Heart right ventricle (tissue), 16 donors: ENCODE measurements around the gene PRM1. TPM values are rescaled to one million over a fixed set of nuclear protein-coding genes. Genes with fewer than 3 reads are reported as not detected.

Source experiments
- ATAC-seq, 8 donors: fragments of 200-7000 bp; cut with Tn5 transposase; one replicate each; pipeline ENCODE4 v1.9.1; 2020; ENCODE audit warnings: mild to moderate bottlenecking in 8 of 8, moderate library complexity in 8 of 8, moderate number of reproducible peaks in 1 of 8
- DNase-seq, 2 donors: peaks; one replicate each; pipeline ENCODE4 v3.0.0-alpha.2; 2020
- H3K27ac ChIP-seq, 10 donors: fragments of 200-600 bp; sonication (generic) in 2 of 10; one replicate each; pipeline versions ENCODE4 v1.5.0 to v1.8.0; 2020 to 2022; ENCODE audit warnings: mild to moderate bottlenecking in 3 of 10
- H3K27me3 ChIP-seq, 7 donors: fragments of 200-600 bp; one replicate each; pipeline ENCODE4 v1.8.0; 2021 to 2022; ENCODE audit warnings: mild to moderate bottlenecking in 2 of 7
- H3K36me3 ChIP-seq, 9 donors: fragments of 200-600 bp; sonication (generic) in 1 of 9; one replicate each; pipeline versions ENCODE4 v1.5.0 to v1.8.0; 2020 to 2022; ENCODE audit warnings: mild to moderate bottlenecking in 2 of 9
- H3K4me1 ChIP-seq, 9 donors: fragments of 200-600 bp; sonication (generic) in 1 of 9; one replicate each; pipeline versions ENCODE4 v1.5.0 to v1.8.0; 2020 to 2022; ENCODE audit warnings: mild to moderate bottlenecking in 4 of 9
- H3K4me3 ChIP-seq, 10 donors: fragments of 200-600 bp; sonication (generic) in 2 of 10; one replicate each; pipeline versions ENCODE4 v1.5.0 to v1.8.0; 2020 to 2022; ENCODE audit warnings: mild to moderate bottlenecking in 7 of 10, moderate library complexity in 2 of 10
- H3K9me3 ChIP-seq, 11 donors: fragments of 200-600 bp in 10 of 11; sonication (generic) in 2 of 11; one replicate each; pipeline versions ENCODE4 v1.5.0 to v1.8.0; 2013 to 2022; ENCODE audit warnings: mild to moderate bottlenecking in 2 of 11, control low read depth in 1 of 11, moderate library complexity in 1 of 11
- CTCF ChIP-seq, 9 donors: fragments of 200-600 bp; sonication (generic) in 2 of 9; IDR thresholded peaks; one replicate each; pipeline versions ENCODE4 v1.5.0 to v1.8.0; 2021 to 2022; ENCODE audit warnings: antibody characterized with exemption in 9 of 9, mild to moderate bottlenecking in 5 of 9, moderate library complexity in 1 of 9
- WGBS, 2 donors: extraction: QIAGEN DNeasy Blood & Tissue Kit; methylation state at CpG; one replicate each; pipeline ENCODE4 v1.1.7; 2013; ENCODE audit warnings: inconsistent platforms in 1 of 2; 5-methylcytosine and 5-hydroxymethylcytosine counted together
- intact Hi-C, 10 donors: fragments of 100-400 bp; cut with DNase I; formaldehyde crosslinking; loops; one replicate each; pipeline versions ENCODE4 v1.11.1 to v1.14.2; 2022
- polyA plus RNA-seq, 2 donors: library from polyadenylated mRNA; stranded (reverse); fragments of 200-250 nt; gene quantifications; one replicate each; pipeline ENCODE4 v1.2.3, GENCODE V29; 2013
- total RNA-seq, 10 donors: library from RNA; stranded (reverse); fragmentation: NEBNext Ultra II Directional in 3 of 10; extraction: Animal tissue kit (Norgen Biotek cat#: 25700) in 3 of 10; gene quantifications; one replicate each; pipeline versions ENCODE4 v1.2.1 to v1.2.4, GENCODE V29; 2021 to 2023
- donor health status: Arrhythmogenic right ventricular cardiomyopathy.
- donor health status: ischemic (EF 13 %, LVEDD 7.1; RV severe dilation, severe dysfunction).
- donor health status: healthy with polysubstance abuse.
- donor health status: DM: no; HTN: yes; CAD: no.
- donor health status: DM: no; HTN: no; CAD: no.
- donor health status: ischemic (EF 25% LVEDD 6.9; RV normal size, moderate dysfunction).
- donor health status: ischemic (EF 25% LVEDD 5.7; RV mildly dilated, moderate dysfunction).
- donor health status: healthy.
- donor health status: DM: yes; HTN: yes; CAD: no.
- donor health status: Ischemic cardiomyopathy.
- donor health status: ischemic (EF 35%, LVEDD 5.7; RV mildly dilated, moderate dysfunction).
- donor health status: nonischemic (EF 11% LVEDD 7.7; RV severe dilation, severe dysfunction).
- donor health status: DM: yes; HTN: yes; CAD: no.
- donor health status: PGD.
- donor health status: ischemic (EF 29% LVEDD 5.4; RV normal size, mild dysfunction).
- donor health status: nonischemic (EF 23%, LVEDD 6.1; RV moderate dilation, normal function).

The PRM1 gene
- total and polyA plus RNA-seq, 12 donors, result not detected

DNA sequence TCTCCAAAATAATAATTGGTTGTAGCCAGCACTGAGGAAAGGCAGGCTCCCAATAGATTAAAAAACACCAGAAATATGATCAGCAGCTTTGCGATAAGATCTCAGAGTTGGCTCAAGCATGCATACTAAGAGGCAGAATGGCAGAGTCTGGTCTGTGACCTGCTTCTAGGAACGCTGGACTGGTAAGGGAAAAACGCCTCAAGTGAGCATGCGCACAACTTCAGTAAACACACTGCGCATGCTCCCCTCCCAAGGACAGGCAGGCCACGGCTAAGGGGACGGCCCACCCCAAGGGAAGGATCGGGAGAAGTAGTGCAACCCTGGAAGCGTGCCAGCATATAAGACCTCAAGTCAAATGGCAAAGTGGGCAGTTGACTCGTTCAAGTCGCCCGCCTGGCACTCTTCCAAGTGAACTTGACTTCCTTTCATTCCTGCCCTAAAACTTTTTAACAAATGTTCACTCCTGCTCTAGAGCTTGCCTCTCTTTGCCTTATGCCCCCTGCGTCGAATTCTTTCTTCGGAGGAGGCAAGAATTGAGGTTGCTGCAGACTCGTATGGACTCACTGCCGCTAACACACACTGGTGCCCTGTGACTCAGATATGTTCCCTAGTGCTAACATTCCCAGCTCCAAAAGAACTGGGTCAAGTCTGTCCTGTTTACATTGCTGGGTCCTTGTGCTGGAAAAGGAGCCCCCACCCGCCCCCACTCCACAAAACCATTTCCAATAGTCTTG lies 22.4 kb upstream of the PRM1 start:
- 71 to 75% methylated on average over 18 of the region's 18 CpGs for WGBS, 2 donors

DNA sequence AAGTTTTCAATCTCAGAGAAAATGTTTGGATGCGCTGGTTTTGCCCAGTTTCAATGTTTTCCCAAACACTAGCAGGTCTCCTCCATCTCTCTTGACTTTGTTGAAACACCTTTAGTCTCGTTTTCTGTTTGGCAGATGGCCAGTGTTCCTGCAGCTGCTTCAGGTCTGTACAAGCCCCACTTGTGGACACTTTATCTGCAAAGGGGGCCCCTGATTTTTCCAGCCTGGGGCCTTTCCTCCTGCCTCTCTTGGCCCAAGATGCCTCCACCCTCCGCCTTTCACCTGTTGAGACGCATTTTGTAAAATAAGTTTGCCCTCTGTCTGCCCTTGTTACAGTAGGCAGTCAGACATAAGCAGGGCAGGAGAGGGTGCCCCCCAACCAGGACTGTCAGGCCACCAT lies 21.8 kb upstream of the PRM1 start:
- Histone ChIP-seq H3K4me3 (no peak overlapping the region), H3K36me3 (no peaks in the 10 kb centered on the region), H3K27me3 (no peaks in the 10 kb centered on the region), H3K27ac (no peak overlapping the region), H3K4me1 (peaks cover 0 to 12% (median 0%) of the 10 kb centered on the region in 9 donors), H3K9me3 (peaks cover 0 to 3% (median 0%) of the 10 kb centered on the region in 11 donors)
- intact Hi-C loops, result no loop called here
- ATAC-seq (no peak), DNase-seq (no peak)
- TF ChIP-seq CTCF (IDR thresholded peaks at IDR 0.05), result no peak
- WGBS, 2 donors, result 55 to 75% methylated on average over 4 of the region's 4 CpGs

More for the DNA sequence above, 22.4 kb upstream of the PRM1 start:
- ATAC-seq (no peak), DNase-seq (no peak)
- Histone ChIP-seq H3K27ac (no peak overlapping the region), H3K27me3 (no peaks in the 10 kb centered on the region), H3K4me1 (peaks cover 0 to 15% (median 0%) of the 10 kb centered on the region in 9 donors), H3K4me3 (no peak overlapping the region), H3K36me3 (no peaks in the 10 kb centered on the region), H3K9me3 (peaks cover 0 to 3% (median 0%) of the 10 kb centered on the region in 11 donors)
- no peak for TF ChIP-seq CTCF (IDR thresholded peaks at IDR 0.05)
- intact Hi-C loops, result no loop called here

DNA sequence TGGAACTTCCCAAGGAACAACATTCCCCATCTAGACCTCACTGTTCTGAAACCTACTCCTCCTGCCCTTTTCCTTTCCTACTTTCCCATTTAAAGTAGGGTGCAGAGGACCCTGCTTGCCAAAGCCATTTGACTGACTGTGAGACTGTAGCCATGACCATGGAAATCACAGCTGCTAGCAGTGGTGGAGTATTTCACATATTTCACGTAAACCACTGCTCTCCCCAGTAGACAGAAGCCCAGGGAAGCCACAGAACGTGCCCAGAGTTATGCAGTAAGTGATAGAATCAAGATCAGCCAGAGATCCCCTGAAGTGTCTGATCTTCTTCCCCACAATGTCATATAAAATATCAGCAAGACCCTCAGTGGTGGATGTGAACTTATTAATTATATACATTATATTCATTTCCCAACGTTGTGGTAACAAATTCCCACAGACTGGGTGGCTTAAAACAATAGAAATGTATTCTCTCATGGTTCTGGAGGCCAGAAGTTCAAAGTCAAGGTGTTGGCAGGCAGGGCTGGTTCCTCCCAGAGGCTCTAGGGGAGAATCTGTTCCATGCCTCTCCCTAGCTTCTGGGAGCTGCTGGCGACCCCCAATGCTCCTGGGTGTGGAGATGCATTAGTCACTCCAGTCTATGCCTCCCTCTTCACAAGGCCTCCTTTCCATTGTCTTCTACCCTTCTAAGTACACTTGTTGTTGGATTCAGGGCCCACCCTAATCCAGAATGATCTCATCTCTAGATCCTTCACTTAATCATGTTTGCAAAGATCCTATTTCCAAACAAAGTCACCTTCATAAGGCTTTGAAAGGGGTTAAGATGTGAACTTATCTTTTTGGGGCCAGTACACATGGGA lies 20.7 kb upstream of the PRM1 start:
- intact Hi-C loops, result no loop called here
- no peak overlapping the region for H3K4me3 ChIP-seq
- H3K27ac ChIP-seq, result no peak overlapping the region
- ATAC-seq (no peak), DNase-seq (no peak)
- no peaks in the 10 kb centered on the region for H3K27me3 ChIP-seq
- peaks cover 0 to 14% (median 9%) of the 10 kb centered on the region in 9 donors for H3K4me1 ChIP-seq
- no peaks in the 10 kb centered on the region for H3K36me3 ChIP-seq
- TF ChIP-seq CTCF (IDR thresholded peaks at IDR 0.05), result no peak
- WGBS, 2 donors, result 69 to 87% methylated on average over 4 of the region's 4 CpGs
- H3K9me3 ChIP-seq, result peaks cover 0 to 3% (median 0%) of the 10 kb centered on the region in 11 donors

- H3K36me3 ChIP-seq, result no peaks in the 10 kb centered on the region
- ATAC-seq (no peak), DNase-seq (no peak)
- intact Hi-C loops, result no loop called here
- TF ChIP-seq CTCF (IDR thresholded peaks at IDR 0.05), result no peak
- H3K27ac ChIP-seq, result no peak overlapping the region
- H3K9me3 ChIP-seq, result peaks cover 0 to 3% (median 0%) of the 10 kb centered on the region in 11 donors
- WGBS, 2 donors, result 90 to 94% methylated on average over 7 of the region's 7 CpGs
- no peak overlapping the region for H3K4me3 ChIP-seq
- no peaks in the 10 kb centered on the region for H3K27me3 ChIP-seq
- peaks cover 0 to 20% (median 12%) of the 10 kb centered on the region in 9 donors for H3K4me1 ChIP-seq
These were observed 19.4 kb upstream of the PRM1 start for GRCh38 chr16:11300560-11300892.
